Neural cell (in vitro differentiated cells): ENCODE data around the gene CASTOR1. TPM values are rescaled to one million over a fixed set of nuclear protein-coding genes. Genes with fewer than 3 reads are reported as not detected.
"Not testable (repeated sequence)": the region's sequence is repeated elsewhere in the genome, so short reads cannot be mapped to it uniquely, and the experiment has no call there.

Experiments
- H2AFZ ChIP-seq: fragments of 200-600, 300-800 bp; sonication (generic), shearing (Covaris generic); 2 replicates; pipeline ENCODE4 v1.6.0; 2014; ENCODE audit warnings: low read depth, mild to moderate bottlenecking, antibody characterized with exemption, low read length, moderate library complexity
- H3F3A ChIP-seq: fragments of 200-600 bp; shearing (Covaris generic); 2 replicates; pipeline ENCODE4 v1.6.1; 2016; ENCODE audit warnings: mild to moderate bottlenecking, moderate library complexity, mixed read lengths, antibody characterized with exemption, low read length; ENCODE audit not compliant: insufficient read depth, poor library complexity, severe bottlenecking
- H3K27ac ChIP-seq: fragments of 200-600, 300-800 bp; sonication (generic), shearing (Covaris generic); 2 replicates; pipeline ENCODE4 v1.5.1; 2014; ENCODE audit warnings: mild to moderate bottlenecking, low read length, moderate library complexity
- H3K27me3 ChIP-seq: fragments of 300-800, 200-600 bp; sonication (generic), shearing (Covaris generic); 2 replicates; pipeline ENCODE4 v1.6.0; 2014; ENCODE audit warnings: mild to moderate bottlenecking, low read depth, low read length, moderate library complexity; ENCODE audit not compliant: insufficient read depth
- H3K36me3 ChIP-seq: fragments of 300-800, 200-600 bp; sonication (generic), shearing (Covaris generic); 2 replicates; pipeline ENCODE4 v1.5.1; 2014; ENCODE audit warnings: mild to moderate bottlenecking, antibody characterized with exemption, low read length, moderate library complexity; ENCODE audit not compliant: insufficient read depth
- H3K4me2 ChIP-seq: fragments of 300-800, 200-600 bp; sonication (generic), shearing (Covaris generic); 2 replicates; pipeline ENCODE4 v1.6.0; 2014; ENCODE audit warnings: mild to moderate bottlenecking, low read length
- H3K4me3 ChIP-seq: fragments of 300-800, 200-600 bp; sonication (generic), shearing (Covaris generic); 2 replicates; pipeline ENCODE4 v1.5.1; 2014; ENCODE audit warnings: mild to moderate bottlenecking, low read length, moderate library complexity
- H3K79me2 ChIP-seq: fragments of 200-600 bp; shearing (Covaris generic); replicated peaks from 2 replicates; pipeline ENCODE4 v1.6.0; 2014; ENCODE audit warnings: mild to moderate bottlenecking, low read length, moderate library complexity; ENCODE audit not compliant: insufficient read depth
- H3K9ac ChIP-seq: fragments of 300-800, 200-600 bp; sonication (generic), shearing (Covaris generic); 2 replicates; pipeline ENCODE4 v1.6.1; 2016; ENCODE audit warnings: mild to moderate bottlenecking, low read length, mixed read lengths
- H3K9me2 ChIP-seq: fragments of 200-600 bp; shearing (Covaris generic); 2 replicates; pipeline ENCODE4 v1.6.1; 2016; ENCODE audit warnings: mild to moderate bottlenecking, low read length, mixed read lengths; ENCODE audit not compliant: insufficient read depth
- H3K9me3 ChIP-seq: fragments of 200-600, 300-800 bp; sonication (generic), shearing (Covaris generic); 2 replicates; pipeline ENCODE4 v1.6.1; 2016; ENCODE audit warnings: mild to moderate bottlenecking, mixed run types, low read length, moderate library complexity, mixed read lengths
- H4K20me1 ChIP-seq: fragments of 200-600 bp; shearing (Covaris generic); 2 replicates; pipeline ENCODE4 v1.6.1; 2016; ENCODE audit warnings: mild to moderate bottlenecking, mixed run types; ENCODE audit not compliant: insufficient read depth
- CTCF ChIP-seq: fragments of 450-650 bp; IDR thresholded peaks from 2 replicates; pipeline ENCODE4 v1.5.1; 2014; ENCODE audit warnings: antibody characterized with exemption, mild to moderate bottlenecking, moderate library complexity; ENCODE audit not compliant: poor library complexity, severe bottlenecking
- EP300 ChIP-seq: fragments of 450-650 bp; conservative IDR thresholded peaks from 2 replicates; pipeline ENCODE4 v1.6.1; 2014; ENCODE audit warnings: antibody characterized with exemption, mild to moderate bottlenecking, moderate library complexity; ENCODE audit not compliant: poor library complexity, severe bottlenecking
- EZH2 ChIP-seq: fragments of 200-600, 300-800 bp; shearing (Covaris generic), sonication (generic); IDR thresholded peaks from 2 replicates; pipeline ENCODE4 v1.6.1; 2014; ENCODE audit warnings: antibody characterized with exemption, low read length, borderline replicate concordance, mild to moderate bottlenecking; ENCODE audit not compliant: insufficient read depth, poor library complexity, severe bottlenecking
- MXI1 ChIP-seq: fragments of 450-650 bp; conservative IDR thresholded peaks from 2 replicates; pipeline ENCODE4 v1.6.1; 2014; ENCODE audit warnings: antibody characterized with exemption, mild to moderate bottlenecking; ENCODE audit not compliant: poor library complexity, severe bottlenecking
- POLR2AphosphoS5 ChIP-seq: IDR thresholded peaks from 2 replicates; pipeline ENCODE4 v1.6.1; 2012
- RAD21 ChIP-seq: fragments of 450-650 bp; conservative IDR thresholded peaks from 2 replicates; pipeline ENCODE4 v1.6.1; 2014; ENCODE audit warnings: antibody characterized with exemption, mild to moderate bottlenecking, moderate library complexity
- REST ChIP-seq: IDR thresholded peaks from 2 replicates; pipeline ENCODE4 v1.6.1; 2012; ENCODE audit warnings: borderline replicate concordance
- SMC3 ChIP-seq: fragments of 450-650 bp; conservative IDR thresholded peaks from 2 replicates; pipeline ENCODE4 v1.6.1; 2014; ENCODE audit warnings: antibody characterized with exemption, mild to moderate bottlenecking, moderate library complexity; ENCODE audit not compliant: poor library complexity
- TAF1 ChIP-seq: IDR thresholded peaks from 2 replicates; pipeline ENCODE4 v1.6.1; 2012; ENCODE audit warnings: low read depth
- polyA minus RNA-seq: library from RNA; depleted of rRNA, polyadenylated mRNA; stranded (reverse); fragments of >200 nt; gene quantifications from 2 replicates; pipeline ENCODE4 v1.2.3, GENCODE V29; 2014
- polyA plus RNA-seq: library from polyadenylated mRNA; depleted of rRNA; stranded (reverse); fragments of >200 nt; gene quantifications from 2 replicates; pipeline ENCODE4 v1.2.3, GENCODE V29; 2014

Gene CASTOR1
- polyA plus RNA-seq (2.2 and 8.5 TPM in 2 replicates), polyA minus RNA-seq (0.81 TPM in 1 of 2 replicates, not detected in the other)

- no peak within 1 kb of the TSS for H3K27ac ChIP-seq
- peak; percentile 25 for TF ChIP-seq EP300
- no peak for TF ChIP-seq SMC3
- peak; percentile 30 for TF ChIP-seq RAD21
- TF ChIP-seq EZH2 = no peak
- peak; percentile 68 for TF ChIP-seq MXI1
- no peak for TF ChIP-seq CTCF
- no peak for TF ChIP-seq TAF1
- TF ChIP-seq REST = no peak
- TF ChIP-seq POLR2AphosphoS5 = no peak
- H3F3A ChIP-seq = no peaks in the 10 kb centered on the region
- H3K4me3 ChIP-seq = peak within 1 kb of the TSS; percentile 90
- no peaks in the 10 kb centered on the region for H3K79me2 ChIP-seq
- H3K9me3 ChIP-seq = no peaks in the 10 kb centered on the region
- peak within 1 kb of the TSS; percentile 51 for H2AFZ ChIP-seq
- H4K20me1 ChIP-seq = no peaks in the 10 kb centered on the region
- peak within 1 kb of the TSS; percentile 62 for H3K9ac ChIP-seq
- peak within 1 kb of the TSS; percentile 65 for H3K4me2 ChIP-seq
- no peaks in the 10 kb centered on the region for H3K27me3 ChIP-seq
- no peaks in the 10 kb centered on the region for H3K9me2 ChIP-seq
- H3K36me3 ChIP-seq = no peaks in the 10 kb centered on the region
These were observed at the start of gene CASTOR1 for GRCh38 chr22:30289141-30289979. Gene CASTOR1 (minus strand): TSS chr22:30289505. CDS start chr22:30289497, 8 bp downstream.

GRCh38 chr22:30338802-30339201 is 49.5 kb upstream of the CASTOR1 start:
- no peak overlapping the region for H3K4me2 ChIP-seq
- H3K4me3 ChIP-seq = no peak overlapping the region
- H3F3A ChIP-seq = no peaks in the 10 kb centered on the region
- H3K9me2 ChIP-seq = no peaks in the 10 kb centered on the region
- no peaks in the 10 kb centered on the region for H4K20me1 ChIP-seq
- TF ChIP-seq TAF1 (no peak), SMC3 (no peak), EP300 (no peak), EZH2 (no peak), CTCF (no peak), REST (no peak), POLR2AphosphoS5 (no peak), RAD21 (no peak), MXI1 (no peak)
- no peaks in the 10 kb centered on the region for H3K79me2 ChIP-seq
- no peak overlapping the region for H3K27ac ChIP-seq
- no peaks in the 10 kb centered on the region for H3K27me3 ChIP-seq
- H3K36me3 ChIP-seq = peaks cover 13% of the 10 kb centered on the region
- H3K9me3 ChIP-seq = no peaks in the 10 kb centered on the region
- no peak overlapping the region for H3K9ac ChIP-seq
- no peak overlapping the region for H2AFZ ChIP-seq

- not testable (repeated sequence) for H3K9ac ChIP-seq, H3K9me2 ChIP-seq, H3K79me2 ChIP-seq, H4K20me1 ChIP-seq, H3K4me3 ChIP-seq, H3F3A ChIP-seq, H3K9me3 ChIP-seq, H3K27me3 ChIP-seq, H3K4me2 ChIP-seq, H3K27ac ChIP-seq, H2AFZ ChIP-seq
- peaks cover 12% of the 10 kb centered on the region for H3K36me3 ChIP-seq
These were observed 49.0 kb upstream of the CASTOR1 start for GRCh38 chr22:30338341-30338740.
